ENCODE data around the gene CMPK1.
"Not testable (repeated sequence)": the region's sequence is repeated elsewhere in the genome, so short reads cannot be mapped to it uniquely, and the experiment has no call there.

The CMPK1 gene

GRCh38 chr1:47338249-47339077 is 4.9 kb downstream of the CMPK1 start:
- no peak for DNase-seq

GRCh38 chr1:47340227-47340626 is 6.6 kb downstream of the CMPK1 start:
- no peak for DNase-seq

- DNase-seq = not testable (repeated sequence)
These were observed 13.4 kb downstream of the CMPK1 start for GRCh38 chr1:47346979-47347378.

GRCh38 chr1:47347735-47348134 is 14.1 kb downstream of the CMPK1 start:
- DNase-seq = no peak

GRCh38 chr1:47348246-47348645 is 14.7 kb downstream of the CMPK1 start:
- no peak for DNase-seq

GRCh38 chr1:47351305-47351704 is 17.7 kb downstream of the CMPK1 start:
- no peak for DNase-seq

GRCh38 chr1:47361380-47361779 is 27.8 kb downstream of the CMPK1 start:
- DNase-seq = no peak

- DNase-seq = no peak
These were observed 29.2 kb downstream of the CMPK1 start for GRCh38 chr1:47362828-47363227.

- no peak for DNase-seq
These were observed 34.1 kb downstream of the CMPK1 start for GRCh38 chr1:47367651-47368050.

- DNase-seq = no peak
These were observed 37.5 kb downstream of the CMPK1 start for GRCh38 chr1:47371016-47371517.

GRCh38 chr1:47374501-47374900 is 40.9 kb downstream of the CMPK1 start:
- DNase-seq = no peak

GRCh38 chr1:47378147-47378546 is 44.6 kb downstream of the CMPK1 start:
- DNase-seq = no peak

GRCh38 chr1:47380699-47381098 is 47.1 kb downstream of the CMPK1 start:
- DNase-seq = no peak

GRCh38 chr1:47382399-47382983 is 48.9 kb downstream of the CMPK1 start:
- DNase-seq = no peak

- DNase-seq = no peak
These were observed 50.5 kb downstream of the CMPK1 start for GRCh38 chr1:47384083-47384482.

- DNase-seq = no peak
These were observed 51.4 kb downstream of the CMPK1 start for GRCh38 chr1:47385020-47385419.

- no peak for DNase-seq
These were observed 52.7 kb downstream of the CMPK1 start for GRCh38 chr1:47386268-47386667.

GRCh38 chr1:47388030-47388890 is 54.7 kb downstream of the CMPK1 start:
- no peak for DNase-seq

- no peak for DNase-seq
These were observed 55.3 kb downstream of the CMPK1 start for GRCh38 chr1:47388891-47389238.

- no peak for DNase-seq
These were observed 56.1 kb downstream of the CMPK1 start for GRCh38 chr1:47389731-47390130.

GRCh38 chr1:47390843-47391242 is 57.3 kb downstream of the CMPK1 start:
- no peak for DNase-seq

GRCh38 chr1:47393141-47393540 is 59.6 kb downstream of the CMPK1 start:
- DNase-seq = no peak

- DNase-seq = no peak
These were observed 61.8 kb downstream of the CMPK1 start for GRCh38 chr1:47395433-47395832.
